GM10248 (cell line): ENCODE results near the gene MGST1.
"Not testable (repeated sequence)": the region's sequence is repeated elsewhere in the genome, so short reads cannot be mapped to it uniquely, and the experiment has no call there.

Source experiments
- CTCF ChIA-PET: fragments of 300-600 bp; sonication (Branson Sonifier 250); formaldehyde crosslinking; extraction: SDS; loops from one replicate; lab custom pipeline; 2021; ENCODE audit warnings: antibody characterized with exemption; lab: Yijun Ruan, JAX
- POLR2A ChIA-PET: fragments of 350-650 bp; sonication (Branson Sonifier 250); formaldehyde crosslinking; extraction: SDS; loops from one replicate; lab custom pipeline; 2020; ENCODE audit warnings: antibody characterized with exemption; lab: Yijun Ruan, JAX
- DNase-seq: peaks from one replicate; pipeline ENCODE4 v3.0.0; 2012; ENCODE audit errors: extremely low spot score
- TF ChIP-seq, protein P1 (sequence below): IDR thresholded peaks from 2 replicates; pipeline ENCODE4 v1.5.1; 2012; ENCODE audit warnings: mild to moderate bottlenecking, low read depth; ENCODE audit errors: extremely low read depth, missing control alignments, control extremely low read depth

Gene MGST1

GRCh38 chr12:16384732-16385131 is 37.3 kb downstream of the MGST1 start:
- ChIA-PET CTCF (no interaction called here), POLR2A (no interaction called here)
- no peak for DNase-seq
- TF ChIP-seq, protein P1, sequence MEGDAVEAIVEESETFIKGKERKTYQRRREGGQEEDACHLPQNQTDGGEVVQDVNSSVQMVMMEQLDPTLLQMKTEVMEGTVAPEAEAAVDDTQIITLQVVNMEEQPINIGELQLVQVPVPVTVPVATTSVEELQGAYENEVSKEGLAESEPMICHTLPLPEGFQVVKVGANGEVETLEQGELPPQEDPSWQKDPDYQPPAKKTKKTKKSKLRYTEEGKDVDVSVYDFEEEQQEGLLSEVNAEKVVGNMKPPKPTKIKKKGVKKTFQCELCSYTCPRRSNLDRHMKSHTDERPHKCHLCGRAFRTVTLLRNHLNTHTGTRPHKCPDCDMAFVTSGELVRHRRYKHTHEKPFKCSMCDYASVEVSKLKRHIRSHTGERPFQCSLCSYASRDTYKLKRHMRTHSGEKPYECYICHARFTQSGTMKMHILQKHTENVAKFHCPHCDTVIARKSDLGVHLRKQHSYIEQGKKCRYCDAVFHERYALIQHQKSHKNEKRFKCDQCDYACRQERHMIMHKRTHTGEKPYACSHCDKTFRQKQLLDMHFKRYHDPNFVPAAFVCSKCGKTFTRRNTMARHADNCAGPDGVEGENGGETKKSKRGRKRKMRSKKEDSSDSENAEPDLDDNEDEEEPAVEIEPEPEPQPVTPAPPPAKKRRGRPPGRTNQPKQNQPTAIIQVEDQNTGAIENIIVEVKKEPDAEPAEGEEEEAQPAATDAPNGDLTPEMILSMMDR: no peak

GRCh38 chr12:16385782-16386646 is 38.6 kb downstream of the MGST1 start:
- CTCF ChIA-PET: interaction anchor here (0.7 to 1.4 kb wide), 6 partner anchors 14 to 299 kb away, joined by 3 to 4 read pairs (median 3); no protein-coding TSS in a partner anchor
- TF ChIP-seq, protein P1: no peak
- DNase-seq: peak; percentile 28
- POLR2A ChIA-PET: no interaction called here

GRCh38 chr12:16387919-16388318 is 40.5 kb downstream of the MGST1 start:
- ChIA-PET CTCF (no interaction called here), POLR2A (no interaction called here)
- no peak for DNase-seq
- TF ChIP-seq, protein P1: no peak

DNA sequence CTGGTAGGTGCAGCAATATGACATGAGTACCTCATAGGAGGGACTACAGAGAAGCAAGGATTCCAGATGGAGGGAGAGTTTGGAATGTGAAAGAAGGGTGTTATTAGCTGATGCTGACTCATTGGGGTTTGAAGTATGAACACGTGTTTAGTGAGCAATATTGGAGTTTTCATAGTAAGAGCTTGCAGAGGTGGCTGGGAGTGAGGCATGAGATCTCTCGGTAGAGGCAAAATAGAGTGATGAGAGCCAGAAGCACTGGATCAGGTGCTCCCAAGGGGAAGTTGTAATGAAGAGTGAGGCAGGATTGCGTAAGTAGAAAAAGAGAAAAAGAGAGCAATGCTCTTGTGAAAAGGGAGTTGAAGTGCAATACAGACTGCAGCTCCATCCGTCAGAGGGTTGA is 42.1 kb downstream of the MGST1 start:
- CTCF ChIA-PET: no interaction called here

DNA sequence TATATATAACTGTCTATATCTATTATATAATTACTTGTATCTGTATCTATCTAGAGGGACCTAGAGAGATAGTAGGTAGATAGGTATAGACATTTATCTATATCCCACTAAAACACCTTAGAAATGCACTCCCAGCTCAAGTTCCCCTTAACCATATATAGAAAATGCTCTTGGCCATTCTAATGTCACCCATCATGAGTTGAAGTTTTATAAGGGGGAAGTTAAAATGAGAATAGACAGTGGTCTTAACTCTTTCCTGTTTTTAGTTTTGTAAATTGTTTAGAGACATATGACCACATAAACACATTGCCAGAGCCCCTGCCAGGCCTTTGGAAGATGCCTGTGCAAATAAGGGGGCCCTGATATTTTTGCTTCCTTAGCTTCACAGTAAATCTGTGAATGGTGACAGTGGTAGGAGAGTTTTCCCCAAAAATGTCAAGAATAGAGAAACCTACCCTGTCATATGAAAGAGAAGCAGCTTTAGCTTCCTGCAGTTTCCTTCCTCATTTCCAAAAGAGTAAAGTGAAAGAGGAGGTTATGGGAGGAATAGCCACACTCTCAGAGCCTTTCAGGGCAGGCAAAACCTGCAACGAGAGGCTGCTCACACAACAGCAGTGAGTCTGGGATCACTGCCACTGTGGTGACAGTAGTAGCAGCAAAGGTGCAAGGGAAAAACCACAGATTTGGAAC is 45.5 kb downstream of the MGST1 start:
- TF ChIP-seq, protein P1: no peak
- ChIA-PET POLR2A (no interaction called here), CTCF (no interaction called here)
- no peak for DNase-seq

More for the DNA sequence above, 42.1 kb downstream of the MGST1 start:
- DNase-seq: no peak
- TF ChIP-seq, protein P1: no peak
- POLR2A ChIA-PET: no interaction called here

- TF ChIP-seq, protein P1: no peak
- ChIA-PET POLR2A (no interaction called here), CTCF (interaction anchor here (1.2 kb wide), 1 partner anchor 13 kb away, joined by 3 read pairs; no protein-coding TSS in a partner anchor)
- DNase-seq: no peak
Measured at GRCh38 chr12:16399101-16399500, 51.7 kb downstream of the MGST1 start.

GRCh38 chr12:16401835-16402234 is 54.4 kb downstream of the MGST1 start:
- CTCF ChIA-PET, POLR2A ChIA-PET: not testable (repeated sequence)

More at GRCh38 chr12:16401835-16402234, 54.4 kb downstream of the MGST1 start:
- not testable (repeated sequence) for DNase-seq
